Kidney glomerular epithelial cell (primary cell): Measurements from ENCODE around the gene CRHBP.

ENCODE experiments used
- DNase-seq: peaks from one replicate; lab custom pipeline; 2025; lab: John Stamatoyannopoulos, UW

CRHBP gene

GRCh38 chr5:77015938-77016569, 63.2 kb downstream of the CRHBP start:
- peak; percentile 17 for DNase-seq

GRCh38 chr5:77016962-77017361, 64.1 kb downstream of the CRHBP start:
- no peak for DNase-seq

GRCh38 chr5:77017668-77018067, 64.8 kb downstream of the CRHBP start:
- no peak for DNase-seq
